Gastroesophageal sphincter (tissue), 4 donors: ENCODE measurements around the gene ZNF600. TPM values are rescaled to one million over a fixed set of nuclear protein-coding genes. Genes with fewer than 3 reads are reported as not detected.
"Not testable (repeated sequence)": the region's sequence is repeated elsewhere in the genome, so short reads cannot be mapped to it uniquely, and the experiment has no call there.

Experiments
- ATAC-seq: fragments of 150-250 bp; one replicate; pipeline ENCODE4 v1.9.1; 2016; ENCODE audit warnings: mild to moderate bottlenecking, moderate library complexity
- H3K27ac ChIP-seq, 4 donors: fragments of 200-600 bp; sonication (generic) in 3 of 4; 1 replicate in 3 of 4; 2 replicates in 1 of 4; pipeline ENCODE4 v1.5.1; 2016 to 2019
- H3K27me3 ChIP-seq: fragments of 200-600 bp; sonication (generic); one replicate; pipeline ENCODE4 v1.5.1; 2019
- H3K36me3 ChIP-seq, 2 donors: fragments of 200-600 bp; sonication (generic); one replicate each; pipeline ENCODE4 v1.5.1; 2019; ENCODE audit warnings: control low read depth in 1 of 2
- H3K4me1 ChIP-seq, 3 donors: fragments of 200-600 bp; sonication (generic); 1 replicate in 2 of 3; 2 replicates in 1 of 3; pipeline ENCODE4 v1.5.1; 2016 to 2019; ENCODE audit warnings: control low read depth in 2 of 3
- H3K4me3 ChIP-seq, 2 donors: fragments of 200-600 bp; sonication (generic); one replicate each; pipeline ENCODE4 v1.5.1; 2019; ENCODE audit warnings: mild to moderate bottlenecking in 1 of 2, moderate library complexity in 1 of 2
- H3K9me3 ChIP-seq, 3 donors: fragments of 200-600 bp; sonication (generic); one replicate each; pipeline ENCODE4 v1.5.1; 2017 to 2019; ENCODE audit warnings: control low read depth in 2 of 3
- EP300 ChIP-seq: sonication (generic); formaldehyde crosslinking; IDR thresholded peaks from one replicate; pipeline ENCODE4 v1.6.1; 2017; ENCODE audit warnings: antibody characterized with exemption, mild to moderate bottlenecking
- POLR2A ChIP-seq, 2 donors: fragments of 450-650 bp; IDR thresholded peaks; one replicate each; pipeline ENCODE4 v1.6.1; 2017; ENCODE audit warnings: antibody characterized with exemption in 2 of 2, mild to moderate bottlenecking in 2 of 2, moderate library complexity in 1 of 2
- POLR2AphosphoS5 ChIP-seq: sonication (generic); formaldehyde crosslinking; IDR thresholded peaks from one replicate; pipeline ENCODE4 v1.6.1; 2017; ENCODE audit warnings: antibody characterized with exemption
- WGBS, 2 donors: methylation state at CpG; one replicate each; pipeline ENCODE4 v1.1.5; 2018; ENCODE audit warnings: low coverage in 1 of 2; 5-methylcytosine and 5-hydroxymethylcytosine counted together
- total RNA-seq, 4 donors: library from RNA; depleted of rRNA; stranded (reverse); fragments of >200 nt; gene quantifications; one replicate each; pipeline ENCODE4 v1.1.0, GENCODE V29; 2016
- TF ChIP-seq, protein P1 (sequence below), 4 experiments: fragments of 200-600 bp in 2 of 4; fragments of 450-650 bp in 2 of 4; sonication (generic) in 1 of 4; IDR thresholded peaks; one replicate each; pipeline ENCODE4 v1.5.1; 2017 to 2019; ENCODE audit warnings: antibody characterized with exemption in 4 of 4, mild to moderate bottlenecking in 2 of 4, moderate library complexity in 2 of 4

The ZNF600 gene
- 10 to 100 TPM in 1 of 4 donors, 1 to 10 TPM in 3; 3.2 to 10.9 (median 6.6) TPM for total RNA-seq

GRCh38 chr19:52786464-52787354, at the start of gene ZNF600:
TSS of gene ZNF600 (minus strand) at chr19:52786791. CDS start at chr19:52778888, 7,903 bp downstream.
- Histone ChIP-seq H3K27ac (peak within 1 kb of the TSS; percentile 16 to 89 (median 84)), H3K4me3 (peak within 1 kb of the TSS; percentile 57 to 71), H3K4me1 (peaks cover 0 to 25% (median 0%) of the 10 kb centered on the region in 3 donors)
- 0% methylated on average over 18 to 19 of the region's 47 CpGs for WGBS, 2 donors
- ATAC-seq, result peak; percentile 100
- not testable (repeated sequence) for H3K9me3 ChIP-seq, H3K36me3 ChIP-seq, H3K27me3 ChIP-seq
- TF ChIP-seq, protein P1, sequence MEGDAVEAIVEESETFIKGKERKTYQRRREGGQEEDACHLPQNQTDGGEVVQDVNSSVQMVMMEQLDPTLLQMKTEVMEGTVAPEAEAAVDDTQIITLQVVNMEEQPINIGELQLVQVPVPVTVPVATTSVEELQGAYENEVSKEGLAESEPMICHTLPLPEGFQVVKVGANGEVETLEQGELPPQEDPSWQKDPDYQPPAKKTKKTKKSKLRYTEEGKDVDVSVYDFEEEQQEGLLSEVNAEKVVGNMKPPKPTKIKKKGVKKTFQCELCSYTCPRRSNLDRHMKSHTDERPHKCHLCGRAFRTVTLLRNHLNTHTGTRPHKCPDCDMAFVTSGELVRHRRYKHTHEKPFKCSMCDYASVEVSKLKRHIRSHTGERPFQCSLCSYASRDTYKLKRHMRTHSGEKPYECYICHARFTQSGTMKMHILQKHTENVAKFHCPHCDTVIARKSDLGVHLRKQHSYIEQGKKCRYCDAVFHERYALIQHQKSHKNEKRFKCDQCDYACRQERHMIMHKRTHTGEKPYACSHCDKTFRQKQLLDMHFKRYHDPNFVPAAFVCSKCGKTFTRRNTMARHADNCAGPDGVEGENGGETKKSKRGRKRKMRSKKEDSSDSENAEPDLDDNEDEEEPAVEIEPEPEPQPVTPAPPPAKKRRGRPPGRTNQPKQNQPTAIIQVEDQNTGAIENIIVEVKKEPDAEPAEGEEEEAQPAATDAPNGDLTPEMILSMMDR (IDR thresholded peaks at IDR 0.05), result peak in 3 of 4 experiments; percentile 32 to 51 (median 44)
- peak; percentile 46 to 54 for TF ChIP-seq POLR2A (IDR thresholded peaks at IDR 0.05)
- TF ChIP-seq POLR2AphosphoS5, result peak; percentile 80

GRCh38 chr19:52834289-52834688, 47.7 kb upstream of the ZNF600 start:
- not testable (repeated sequence) for ATAC-seq, H3K4me3 ChIP-seq, H3K27ac ChIP-seq, H3K27me3 ChIP-seq, H3K4me1 ChIP-seq
- Histone ChIP-seq H3K9me3 (peaks cover 0 to 21% (median 0%) of the 10 kb centered on the region in 3 donors), H3K36me3 (peaks cover 0 to 18% of the 10 kb centered on the region in 2 donors)
- WGBS, 2 donors, result 83% methylated on average over 1 of the region's 1 CpG; no CpG with 5 or more reads in 1 of the 2 donors

DNA sequence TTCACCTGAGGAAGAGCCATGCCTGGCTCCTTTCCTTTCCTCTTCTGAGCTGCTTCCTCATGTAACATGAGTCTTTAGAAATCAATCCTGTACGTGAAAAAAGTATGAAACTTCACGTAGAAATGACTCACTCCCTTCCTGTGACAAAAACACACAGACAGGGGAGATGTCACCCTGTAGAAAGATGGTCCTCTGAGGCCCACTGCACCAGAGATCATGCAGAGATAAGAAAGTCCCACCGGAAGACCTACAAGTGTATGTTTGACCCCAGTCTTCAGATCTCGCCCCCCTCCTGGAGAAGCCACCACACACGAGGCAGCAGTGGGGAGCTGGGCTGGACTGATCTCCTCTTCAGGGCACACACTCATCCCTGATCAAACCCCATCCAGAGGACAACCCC, 47.0 kb upstream of the ZNF600 start:
- H3K27ac ChIP-seq, H3K4me3 ChIP-seq, H3K27me3 ChIP-seq, ATAC-seq, H3K4me1 ChIP-seq: not testable (repeated sequence)
- 50 to 66% methylated on average over 2 of the region's 5 CpGs for WGBS, 2 donors
- peaks cover 0 to 11% of the 10 kb centered on the region in 2 donors for H3K36me3 ChIP-seq
- peaks cover 0 to 14% (median 0%) of the 10 kb centered on the region in 3 donors for H3K9me3 ChIP-seq

DNA sequence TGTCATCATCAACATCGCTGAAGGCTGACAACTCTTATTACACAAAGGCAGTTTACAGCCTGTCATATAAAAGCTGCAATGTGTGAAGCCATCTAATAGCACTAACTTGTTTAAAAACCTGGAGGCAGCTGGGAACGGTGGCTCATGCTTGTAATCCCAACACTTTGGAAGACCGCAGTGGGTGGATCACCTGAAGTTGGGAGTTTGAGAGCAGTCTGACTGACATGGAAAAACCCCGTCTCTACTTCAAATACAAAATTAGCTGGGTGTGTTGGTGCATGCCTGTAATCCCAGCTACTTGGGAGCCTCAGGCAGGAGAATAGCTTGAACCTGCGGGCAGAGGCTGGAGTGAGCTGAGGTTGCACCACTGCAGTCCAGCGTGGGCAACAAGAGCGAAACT, 43.3 kb upstream of the ZNF600 start:
- not testable (repeated sequence) for ATAC-seq, H3K27ac ChIP-seq, H3K4me1 ChIP-seq, H3K4me3 ChIP-seq, H3K9me3 ChIP-seq, H3K27me3 ChIP-seq, H3K36me3 ChIP-seq
- WGBS, 2 donors, result 68 to 71% methylated on average over 3 to 4 of the region's 7 CpGs

GRCh38 chr19:52825765-52826164, 39.2 kb upstream of the ZNF600 start:
- Histone ChIP-seq H3K4me1 (peaks cover 0 to 6% (median 0%) of the 10 kb centered on the region in 3 donors), H3K36me3 (no peaks in the 10 kb centered on the region)

DNA sequence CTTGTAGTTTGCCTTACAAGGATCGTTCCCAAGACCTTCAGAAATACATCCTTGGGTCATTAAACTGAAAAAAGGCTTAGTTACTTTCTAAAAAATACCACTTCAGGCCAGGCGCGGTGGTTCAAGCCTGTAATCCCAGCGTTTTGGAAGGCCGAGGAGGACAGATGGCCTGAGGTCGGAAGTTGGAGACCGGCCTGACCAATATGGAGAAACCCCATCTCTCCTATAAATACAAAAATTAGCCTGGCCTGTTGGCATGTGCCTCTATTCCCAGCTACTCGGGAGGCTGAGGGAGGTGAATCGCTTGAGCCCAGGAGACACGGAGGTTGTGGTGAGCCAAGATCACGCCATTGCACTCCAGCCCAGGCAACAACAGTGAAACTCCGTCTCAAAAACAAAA, 37.1 kb upstream of the ZNF600 start:
- H3K27me3 ChIP-seq, result no peaks in the 10 kb centered on the region
- H3K27ac ChIP-seq, result no peak overlapping the region
- WGBS, 2 donors, result 86 to 94% methylated on average over 8 to 11 of the region's 12 CpGs
- H3K4me3 ChIP-seq, result no peak overlapping the region
- peaks cover 0 to 13% (median 0%) of the 10 kb centered on the region in 3 donors for H3K4me1 ChIP-seq
- TF ChIP-seq EP300 (no peak), POLR2A (IDR thresholded peaks at IDR 0.05) (no peak), POLR2AphosphoS5 (no peak)
- TF ChIP-seq, protein P1 (IDR thresholded peaks at IDR 0.05), result no peak
- H3K36me3 ChIP-seq, result no peaks in the 10 kb centered on the region
- ATAC-seq, result no peak
- H3K9me3 ChIP-seq, result no peaks in the 10 kb centered on the region

More at GRCh38 chr19:52825765-52826164, 39.2 kb upstream of the ZNF600 start:
- no peak overlapping the region for H3K27ac ChIP-seq
- TF ChIP-seq POLR2AphosphoS5, result no peak
- no peak for TF ChIP-seq EP300
- TF ChIP-seq, protein P1 (IDR thresholded peaks at IDR 0.05), result no peak
- no peak for TF ChIP-seq POLR2A (IDR thresholded peaks at IDR 0.05)
- WGBS, 2 donors, result 92 to 96% methylated on average over 4 of the region's 5 CpGs
- H3K9me3 ChIP-seq, result no peaks in the 10 kb centered on the region
- no peak for ATAC-seq
- H3K4me3 ChIP-seq, result no peak overlapping the region
- no peaks in the 10 kb centered on the region for H3K27me3 ChIP-seq
